ENCODE data around the gene GSTA2. TPM values are rescaled to one million over a fixed set of nuclear protein-coding genes. Genes with fewer than 3 reads are reported as not detected.
A peak's percentile ranks its signal among the peaks of the same experiment; 100 is the strongest.
"Not testable (repeated sequence)": the region's sequence is repeated elsewhere in the genome, so short reads cannot be mapped to it uniquely, and the experiment has no call there.

GSTA2 gene
- total and polyA plus RNA-seq, 4 donors, result 2.0 to 6.8 (median 3.1) TPM

- H3K27me3 ChIP-seq (ENCODE audit: control insufficient read depth in 3 of 3, insufficient read depth in 3 of 3, low read length in 2 of 3), result no peaks in the 10 kb centered on the region
- H3K9me3 ChIP-seq (ENCODE audit: control insufficient read depth in 4 of 4, insufficient read depth in 3 of 4, low read length in 3 of 4), result peaks cover 0 to 5% (median 0%) of the 10 kb centered on the region in 4 donors
- H3K27ac ChIP-seq (ENCODE audit: low read depth in 1 of 2, low read length in 1 of 2), result no peak overlapping the region
- no peak overlapping the region for H3K9ac ChIP-seq (ENCODE audit: insufficient read depth in 1 of 2, low read length in 2 of 2)
- no peak for ATAC-seq (ENCODE audit: insufficient read depth, low FRiP score)
- H3K36me3 ChIP-seq (ENCODE audit: control insufficient read depth in 4 of 4, insufficient read depth in 4 of 4, low read length in 4 of 4), result no peaks in the 10 kb centered on the region
- WGBS, 2 donors, result 50 to 60% methylated on average over 3 of the region's 3 CpGs
- H3K4me3 ChIP-seq, result no peak overlapping the region
- peak in 1 of 3 donors; percentile 13 for DNase-seq
- no peak for TF ChIP-seq CTCF (IDR thresholded peaks at IDR 0.05; ENCODE audit: control extremely low read depth, extremely low read depth)
- no peaks in the 10 kb centered on the region for H3K4me1 ChIP-seq (ENCODE audit: control insufficient read depth in 5 of 5, insufficient read depth in 5 of 5, low read length in 5 of 5)
Observed at GRCh38 chr6:52788478-52788877, 25.2 kb upstream of the GSTA2 start.

GRCh38 chr6:52787917-52788316 lies 24.6 kb upstream of the GSTA2 start:
- H3K9me3 ChIP-seq (ENCODE audit: control insufficient read depth in 4 of 4, insufficient read depth in 3 of 4, low read length in 3 of 4), result peaks cover 0 to 5% (median 0%) of the 10 kb centered on the region in 4 donors
- no peak overlapping the region for H3K4me3 ChIP-seq
- DNase-seq (no peak), ATAC-seq (ENCODE audit: insufficient read depth, low FRiP score) (no peak)
- 52 to 61% methylated on average over 3 of the region's 3 CpGs for WGBS, 2 donors
- TF ChIP-seq CTCF (IDR thresholded peaks at IDR 0.05; ENCODE audit: control extremely low read depth, extremely low read depth), result no peak
- no peaks in the 10 kb centered on the region for H3K4me1 ChIP-seq (ENCODE audit: control insufficient read depth in 5 of 5, insufficient read depth in 5 of 5, low read length in 5 of 5)
- H3K27me3 ChIP-seq (ENCODE audit: control insufficient read depth in 3 of 3, insufficient read depth in 3 of 3, low read length in 2 of 3), result no peaks in the 10 kb centered on the region
- H3K27ac ChIP-seq (ENCODE audit: low read depth in 1 of 2, low read length in 1 of 2), result no peak overlapping the region
- no peak overlapping the region for H3K9ac ChIP-seq (ENCODE audit: insufficient read depth in 1 of 2, low read length in 2 of 2)
- H3K36me3 ChIP-seq (ENCODE audit: control insufficient read depth in 4 of 4, insufficient read depth in 4 of 4, low read length in 4 of 4), result no peaks in the 10 kb centered on the region

GRCh38 chr6:52786249-52786956 lies 23.1 kb upstream of the GSTA2 start:
- no peak for DNase-seq

GRCh38 chr6:52782696-52783274 lies 19.5 kb upstream of the GSTA2 start:
- WGBS, 2 donors, result 28 to 30% methylated on average over 2 to 3 of the region's 3 CpGs
- H3K27me3 ChIP-seq (ENCODE audit: control insufficient read depth in 3 of 3, insufficient read depth in 3 of 3, low read length in 2 of 3); H3K9me3 ChIP-seq (ENCODE audit: control insufficient read depth in 4 of 4, insufficient read depth in 3 of 4, low read length in 3 of 4); H3K27ac ChIP-seq (ENCODE audit: low read depth in 1 of 2, low read length in 1 of 2); H3K4me3 ChIP-seq; ATAC-seq (ENCODE audit: insufficient read depth, low FRiP score); H3K4me1 ChIP-seq (ENCODE audit: control insufficient read depth in 5 of 5, insufficient read depth in 5 of 5, low read length in 5 of 5); H3K9ac ChIP-seq (ENCODE audit: insufficient read depth in 1 of 2, low read length in 2 of 2); DNase-seq; H3K36me3 ChIP-seq (ENCODE audit: control insufficient read depth in 4 of 4, insufficient read depth in 4 of 4, low read length in 4 of 4): not testable (repeated sequence)

More at GRCh38 chr6:52786249-52786956, 23.1 kb upstream of the GSTA2 start:
- Histone ChIP-seq H3K4me3 (no peak overlapping the region), H3K27ac (ENCODE audit: low read depth in 1 of 2, low read length in 1 of 2) (no peak overlapping the region), H3K36me3 (ENCODE audit: control insufficient read depth in 4 of 4, insufficient read depth in 4 of 4, low read length in 4 of 4) (no peaks in the 10 kb centered on the region), H3K27me3 (ENCODE audit: control insufficient read depth in 3 of 3, insufficient read depth in 3 of 3, low read length in 2 of 3) (no peaks in the 10 kb centered on the region), H3K4me1 (ENCODE audit: control insufficient read depth in 5 of 5, insufficient read depth in 5 of 5, low read length in 5 of 5) (no peaks in the 10 kb centered on the region), H3K9ac (ENCODE audit: insufficient read depth in 1 of 2, low read length in 2 of 2) (no peak overlapping the region), H3K9me3 (ENCODE audit: control insufficient read depth in 4 of 4, insufficient read depth in 3 of 4, low read length in 3 of 4) (peaks cover 0 to 3% (median 0%) of the 10 kb centered on the region in 4 donors)
- TF ChIP-seq CTCF (IDR thresholded peaks at IDR 0.05; ENCODE audit: control extremely low read depth, extremely low read depth), result no peak
- WGBS, 2 donors, result 94 to 95% methylated on average over 24 of the region's 24 CpGs
- ATAC-seq (ENCODE audit: insufficient read depth, low FRiP score), result no peak

GRCh38 chr6:52782209-52782608 lies 18.9 kb upstream of the GSTA2 start:
- not testable (repeated sequence) for H3K27me3 ChIP-seq (ENCODE audit: control insufficient read depth in 3 of 3, insufficient read depth in 3 of 3, low read length in 2 of 3); ATAC-seq (ENCODE audit: insufficient read depth, low FRiP score); H3K4me1 ChIP-seq (ENCODE audit: control insufficient read depth in 5 of 5, insufficient read depth in 5 of 5, low read length in 5 of 5); H3K9me3 ChIP-seq (ENCODE audit: control insufficient read depth in 4 of 4, insufficient read depth in 3 of 4, low read length in 3 of 4); H3K27ac ChIP-seq (ENCODE audit: low read depth in 1 of 2, low read length in 1 of 2); H3K36me3 ChIP-seq (ENCODE audit: control insufficient read depth in 4 of 4, insufficient read depth in 4 of 4, low read length in 4 of 4); H3K9ac ChIP-seq (ENCODE audit: insufficient read depth in 1 of 2, low read length in 2 of 2); DNase-seq; H3K4me3 ChIP-seq
